Ascending aorta (tissue), 2 donors: ENCODE results near the gene HSD11B1. TPM values are rescaled to one million over a fixed set of nuclear protein-coding genes. Genes with fewer than 3 reads are reported as not detected.
A peak's percentile ranks its signal among the peaks of the same experiment; 100 is the strongest.
"Not testable (repeated sequence)": the region's sequence is repeated elsewhere in the genome, so short reads cannot be mapped to it uniquely, and the experiment has no call there.

Source experiments
- DNase-seq, 2 donors: peaks; one replicate each; pipeline ENCODE4 v3.0.0-alpha.2; 2019; ENCODE audit warnings: low spot score in 2 of 2
- H3K27ac ChIP-seq, 2 donors: fragments of 200-600 bp; sonication (generic); one replicate each; pipeline ENCODE4 v1.5.1; 2016 to 2017; ENCODE audit warnings: mild to moderate bottlenecking in 1 of 2
- H3K27me3 ChIP-seq: fragments of 200-600 bp; sonication (generic); one replicate; pipeline ENCODE4 v1.5.1; 2017
- H3K36me3 ChIP-seq, 2 donors: fragments of 200-600 bp; sonication (generic); one replicate each; pipeline ENCODE4 v1.5.1; 2016
- H3K4me1 ChIP-seq, 2 donors: fragments of 200-600 bp; sonication (generic); one replicate each; pipeline ENCODE4 v1.5.1; 2016 to 2017; ENCODE audit warnings: mild to moderate bottlenecking in 1 of 2
- H3K4me3 ChIP-seq, 2 donors: fragments of 200-600 bp; sonication (generic); one replicate each; pipeline ENCODE4 v1.5.1; 2016 to 2017; ENCODE audit warnings: mild to moderate bottlenecking in 1 of 2
- H3K9me3 ChIP-seq, 2 donors: fragments of 200-600 bp; sonication (generic); one replicate each; pipeline ENCODE4 v1.5.1; 2016
- CTCF ChIP-seq, 3 experiments: fragments of 200-600 bp in 2 of 3; fragments of 450-650 bp in 1 of 3; sonication (generic) in 2 of 3; IDR thresholded peaks; one replicate each; pipeline ENCODE4 v1.5.1; 2016 to 2019; ENCODE audit warnings: antibody characterized with exemption in 3 of 3, mild to moderate bottlenecking in 1 of 3, moderate library complexity in 1 of 3
- intact Hi-C: fragments of 100-400 bp; cut with DNase I; formaldehyde crosslinking; loops from one replicate; pipeline ENCODE4 v1.15.1; 2023
- total RNA-seq: library from RNA; depleted of rRNA; stranded (reverse); fragments of >200 nt; gene quantifications from one replicate; pipeline ENCODE4 v1.1.0, GENCODE V29; 2016

The HSD11B1 gene
- total RNA-seq, 1 donor from 2014 or later: 0.32 TPM

GRCh38 chr1:209692745-209693504 lies 11.7 kb upstream of the HSD11B1 start:
- H3K4me3 ChIP-seq: no peak overlapping the region
- no peaks in the 10 kb centered on the region for H3K36me3 ChIP-seq
- no peak overlapping the region for H3K27ac ChIP-seq
- no peaks in the 10 kb centered on the region for H3K27me3 ChIP-seq
- intact Hi-C loops: loop anchor here (1.0 to 2.0 kb wide), 3 partner anchors 91 to 124 kb away; no protein-coding TSS in a partner anchor
- no peaks in the 10 kb centered on the region for H3K9me3 ChIP-seq
- TF ChIP-seq CTCF (IDR thresholded peaks at IDR 0.05): peak; percentile 72 to 91 (median 73)
- DNase-seq: peak in 1 of 2 donors; percentile 72
- H3K4me1 ChIP-seq: no peaks in the 10 kb centered on the region

GRCh38 chr1:209696673-209697072 lies 8.0 kb upstream of the HSD11B1 start:
- H3K27ac ChIP-seq: no peak overlapping the region
- intact Hi-C loops: no loop called here

DNA sequence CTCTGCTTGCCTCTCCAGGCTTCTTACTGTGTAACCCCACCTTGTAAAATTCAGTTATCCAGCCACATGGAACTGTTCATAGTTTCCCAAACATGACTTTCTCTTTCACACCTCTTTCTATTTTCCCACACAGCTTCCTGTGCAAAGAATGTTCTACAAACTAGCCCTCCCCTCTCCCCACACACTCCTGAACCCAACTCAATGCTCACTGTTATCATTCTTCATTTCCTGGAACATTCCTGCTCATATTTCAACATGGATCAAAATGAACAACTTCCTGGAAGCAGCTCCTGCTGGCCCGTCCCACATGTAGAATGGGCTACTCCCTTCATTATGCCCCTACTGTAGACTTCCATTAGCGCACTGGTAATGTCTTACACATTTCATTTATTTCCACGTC lies 7.5 kb upstream of the HSD11B1 start:
- TF ChIP-seq CTCF (IDR thresholded peaks at IDR 0.05): no peak
- no peaks in the 10 kb centered on the region for H3K36me3 ChIP-seq
- no peaks in the 10 kb centered on the region for H3K4me1 ChIP-seq
- H3K27me3 ChIP-seq: no peaks in the 10 kb centered on the region
- no peak overlapping the region for H3K27ac ChIP-seq
- intact Hi-C loops: no loop called here
- H3K9me3 ChIP-seq: no peaks in the 10 kb centered on the region
- no peak for DNase-seq
- no peak overlapping the region for H3K4me3 ChIP-seq

More at GRCh38 chr1:209696673-209697072, 8.0 kb upstream of the HSD11B1 start:
- no peaks in the 10 kb centered on the region for H3K9me3 ChIP-seq
- no peaks in the 10 kb centered on the region for H3K4me1 ChIP-seq
- no peak for TF ChIP-seq CTCF (IDR thresholded peaks at IDR 0.05)
- H3K4me3 ChIP-seq: no peak overlapping the region
- no peaks in the 10 kb centered on the region for H3K27me3 ChIP-seq
- no peaks in the 10 kb centered on the region for H3K36me3 ChIP-seq
- no peak for DNase-seq

- H3K4me1 ChIP-seq, intact Hi-C loops, H3K4me3 ChIP-seq, H3K36me3 ChIP-seq, H3K27me3 ChIP-seq, H3K27ac ChIP-seq, H3K9me3 ChIP-seq, DNase-seq: not testable (repeated sequence)
These were observed 4.0 kb upstream of the HSD11B1 start for GRCh38 chr1:209700686-209701085.

DNA sequence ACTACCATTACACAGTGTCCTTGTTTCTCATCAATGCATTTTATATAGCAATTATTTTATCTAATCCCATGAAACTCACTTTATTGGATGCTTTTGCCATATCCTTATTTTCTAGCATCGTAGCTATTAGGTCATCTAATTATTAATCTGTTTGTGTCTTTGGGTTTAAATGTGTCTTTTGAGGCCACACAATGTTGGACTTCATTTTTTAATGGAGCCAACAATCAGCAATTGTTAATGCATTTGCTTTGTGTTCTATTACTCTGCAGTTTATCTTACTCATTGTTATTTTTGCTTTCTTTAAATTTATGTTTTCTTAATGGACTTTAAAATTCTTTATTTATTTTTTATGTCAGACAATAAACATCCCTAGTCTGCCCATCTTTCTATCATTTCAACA lies 1.8 kb upstream of the HSD11B1 start:
- H3K27me3 ChIP-seq: no peaks in the 10 kb centered on the region
- H3K4me1 ChIP-seq: no peaks in the 10 kb centered on the region
- DNase-seq: no peak
- intact Hi-C loops: no loop called here
- H3K27ac ChIP-seq: no peak overlapping the region
- TF ChIP-seq CTCF (IDR thresholded peaks at IDR 0.05): no peak
- no peak overlapping the region for H3K4me3 ChIP-seq
- no peaks in the 10 kb centered on the region for H3K9me3 ChIP-seq
- H3K36me3 ChIP-seq: no peaks in the 10 kb centered on the region

DNA sequence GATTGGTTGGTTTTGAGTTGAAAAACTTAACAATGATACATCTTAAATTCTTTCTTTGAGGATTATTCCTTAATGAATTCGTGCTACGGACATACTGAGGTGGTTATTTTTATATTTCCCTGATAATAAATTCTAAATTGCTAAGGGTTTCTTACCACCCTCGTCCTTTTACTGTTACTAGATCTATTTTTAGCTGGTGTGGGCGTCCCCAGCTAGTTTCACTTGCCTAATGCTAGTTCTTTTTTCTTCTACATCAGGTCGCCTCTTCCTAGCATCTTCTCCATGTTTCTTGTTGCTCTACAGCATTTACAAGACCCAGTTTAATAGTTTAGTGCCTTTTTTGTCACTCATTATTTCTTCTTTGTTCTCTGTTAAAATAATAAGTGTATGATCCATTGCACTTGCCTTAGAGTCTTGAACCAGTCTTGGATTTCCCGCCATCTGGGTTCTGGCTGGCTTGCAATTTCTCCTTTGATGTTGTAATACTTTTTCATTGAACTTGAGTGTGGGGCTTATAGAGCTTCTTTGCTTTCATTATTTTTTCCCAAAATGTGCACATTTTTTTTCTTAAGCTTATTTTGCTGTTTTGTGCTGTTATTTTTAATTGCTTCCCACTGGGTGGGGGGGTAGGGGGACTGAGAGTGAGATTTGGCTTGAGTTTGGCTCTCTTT lies 677 bp upstream of the HSD11B1 start:
- intact Hi-C loops: no loop called here
- no peaks in the 10 kb centered on the region for H3K4me1 ChIP-seq
- H3K9me3 ChIP-seq: no peaks in the 10 kb centered on the region
- no peak for TF ChIP-seq CTCF (IDR thresholded peaks at IDR 0.05)
- no peaks in the 10 kb centered on the region for H3K36me3 ChIP-seq
- H3K4me3 ChIP-seq: no peak overlapping the region
- H3K27ac ChIP-seq: no peak overlapping the region
- H3K27me3 ChIP-seq: no peaks in the 10 kb centered on the region
- no peak for DNase-seq
